ENCODE measurements around the gene ARHGEF3.

Gene ARHGEF3

GRCh38 chr3:56787784-56788256 is 13.9 kb downstream of the ARHGEF3 start:
- H3K9ac ChIP-seq (ENCODE audit: low read depth, low read length, poor library complexity, severe bottlenecking): peak overlapping the region; percentile 63
- peaks cover 28% of the 10 kb centered on the region; the same call in 1 of the 2 replicates for H3F3A ChIP-seq (ENCODE audit: low read depth)
- no peak overlapping the region for H2AFZ ChIP-seq (ENCODE audit: low read length)
- H3K4me3 ChIP-seq (ENCODE audit: low read length, poor library complexity, severe bottlenecking): no peak overlapping the region
- H3K36me3 ChIP-seq (ENCODE audit: insufficient read depth, low read length): no peaks in the 10 kb centered on the region
- H3K9me2 ChIP-seq (replicated peaks; ENCODE audit: low read depth, low read length): no peaks in the 10 kb centered on the region
- H3K79me2 ChIP-seq (ENCODE audit: insufficient read depth, low read length): peaks cover 61% of the 10 kb centered on the region
- H3K9me3 ChIP-seq (ENCODE audit: insufficient read depth, low read depth, low read length): no peaks in the 10 kb centered on the region
- peaks cover 94% of the 10 kb centered on the region for H3K4me1 ChIP-seq (ENCODE audit: insufficient read depth, low read length, poor library complexity, severe bottlenecking)
- no peaks in the 10 kb centered on the region for H3K27me3 ChIP-seq (ENCODE audit: insufficient read depth, low read length, poor library complexity, severe bottlenecking)
- no peaks in the 10 kb centered on the region for H4K20me1 ChIP-seq (ENCODE audit: insufficient read depth, low read length, poor library complexity, severe bottlenecking)
- H3K4me2 ChIP-seq (ENCODE audit: low read depth, low read length, poor library complexity, severe bottlenecking): no peak overlapping the region
- no peak for TF ChIP-seq CTCF (conservative IDR thresholded peaks at IDR 0.05; ENCODE audit: low read length)

GRCh38 chr3:56787258-56787775 is 14.4 kb downstream of the ARHGEF3 start:
- no peak overlapping the region for H3K4me3 ChIP-seq (ENCODE audit: low read length, poor library complexity, severe bottlenecking)
- peaks cover 59% of the 10 kb centered on the region for H3K79me2 ChIP-seq (ENCODE audit: insufficient read depth, low read length)
- H2AFZ ChIP-seq (ENCODE audit: low read length): no peak overlapping the region
- TF ChIP-seq EZH2phosphoT487 (IDR thresholded peaks at IDR 0.05; ENCODE audit: borderline replicate concordance) (no peak), CTCF (conservative IDR thresholded peaks at IDR 0.05; ENCODE audit: low read length) (no peak)
- no peaks in the 10 kb centered on the region for H3K27me3 ChIP-seq (ENCODE audit: insufficient read depth, low read length, poor library complexity, severe bottlenecking)
- no peaks in the 10 kb centered on the region for H3K36me3 ChIP-seq (ENCODE audit: insufficient read depth, low read length)
- H3K9ac ChIP-seq (ENCODE audit: low read depth, low read length, poor library complexity, severe bottlenecking): peak overlapping the region; percentile 80
- peaks cover 97% of the 10 kb centered on the region for H3K4me1 ChIP-seq (ENCODE audit: insufficient read depth, low read length, poor library complexity, severe bottlenecking)
- no peak overlapping the region for H3K4me2 ChIP-seq (ENCODE audit: low read depth, low read length, poor library complexity, severe bottlenecking)
- H3K9me2 ChIP-seq (replicated peaks; ENCODE audit: low read depth, low read length): no peaks in the 10 kb centered on the region
- H4K20me1 ChIP-seq (ENCODE audit: insufficient read depth, low read length, poor library complexity, severe bottlenecking): no peaks in the 10 kb centered on the region
- no peaks in the 10 kb centered on the region for H3K9me3 ChIP-seq (ENCODE audit: insufficient read depth, low read depth, low read length)
- peaks cover 33% of the 10 kb centered on the region; the same call in 1 of the 2 replicates for H3F3A ChIP-seq (ENCODE audit: low read depth)

GRCh38 chr3:56785499-56785898 is 16.2 kb downstream of the ARHGEF3 start:
- Histone ChIP-seq H3K4me1 (ENCODE audit: insufficient read depth, low read length, poor library complexity, severe bottlenecking) (peaks cover 85% of the 10 kb centered on the region), H3K79me2 (ENCODE audit: insufficient read depth, low read length) (peaks cover 61% of the 10 kb centered on the region), H2AFZ (ENCODE audit: low read length) (no peak overlapping the region), H3K27me3 (ENCODE audit: insufficient read depth, low read length, poor library complexity, severe bottlenecking) (no peaks in the 10 kb centered on the region), H4K20me1 (ENCODE audit: insufficient read depth, low read length, poor library complexity, severe bottlenecking) (no peaks in the 10 kb centered on the region), H3K9me2 (replicated peaks; ENCODE audit: low read depth, low read length) (no peaks in the 10 kb centered on the region), H3K4me3 (ENCODE audit: low read length, poor library complexity, severe bottlenecking) (no peak overlapping the region), H3K4me2 (ENCODE audit: low read depth, low read length, poor library complexity, severe bottlenecking) (no peak overlapping the region), H3K36me3 (ENCODE audit: insufficient read depth, low read length) (no peaks in the 10 kb centered on the region), H3F3A (ENCODE audit: low read depth) (peaks cover 27% of the 10 kb centered on the region; the same call in 1 of the 2 replicates), H3K9ac (ENCODE audit: low read depth, low read length, poor library complexity, severe bottlenecking) (peak overlapping the region; percentile 80), H3K9me3 (ENCODE audit: insufficient read depth, low read depth, low read length) (no peaks in the 10 kb centered on the region)
- TF ChIP-seq EZH2phosphoT487 (IDR thresholded peaks at IDR 0.05; ENCODE audit: borderline replicate concordance) (no peak), CTCF (conservative IDR thresholded peaks at IDR 0.05; ENCODE audit: low read length) (no peak)

Data from Loucy (cell line).